ENCODE results near the gene SLC16A6.
A peak's percentile ranks its signal among the peaks of the same experiment; 100 is the strongest.
"Not testable (repeated sequence)": the region's sequence is repeated elsewhere in the genome, so short reads cannot be mapped to it uniquely, and the experiment has no call there.

The SLC16A6 gene

GRCh38 chr17:68290955-68291835 is at the start of gene SLC16A6, which contains the start of gene ARSG:
TSS of gene SLC16A6 (minus strand) at chr17:68291127. CDS start at chr17:68278320, 12,807 bp downstream.
TSS of gene ARSG (plus strand) at chr17:68291495. CDS start at chr17:68307494, 15,999 bp downstream.
- DNase-seq (ENCODE audit: low spot score) = peak; percentile 65

GRCh38 chr17:68334393-68334792 is 43.5 kb upstream of the SLC16A6 start:
- DNase-seq (ENCODE audit: low spot score) = no peak

GRCh38 chr17:68331932-68332331 is 41.0 kb upstream of the SLC16A6 start:
- DNase-seq (ENCODE audit: low spot score) = not testable (repeated sequence)

GRCh38 chr17:68329331-68329730 is 38.4 kb upstream of the SLC16A6 start:
- DNase-seq (ENCODE audit: low spot score) = no peak

- no peak for DNase-seq (ENCODE audit: low spot score)
Observed at GRCh38 chr17:68328676-68329075, 37.7 kb upstream of the SLC16A6 start.

GRCh38 chr17:68327823-68328557 is 37.1 kb upstream of the SLC16A6 start:
- DNase-seq (ENCODE audit: low spot score) = no peak

- no peak for DNase-seq (ENCODE audit: low spot score)
Observed at GRCh38 chr17:68326681-68327080, 35.8 kb upstream of the SLC16A6 start.

GRCh38 chr17:68325961-68326360 is 35.0 kb upstream of the SLC16A6 start:
- DNase-seq (ENCODE audit: low spot score) = no peak

- no peak for DNase-seq (ENCODE audit: low spot score)
Observed at GRCh38 chr17:68324654-68325336, 33.9 kb upstream of the SLC16A6 start.

- no peak for DNase-seq (ENCODE audit: low spot score)
Observed at GRCh38 chr17:68324114-68324513, 33.2 kb upstream of the SLC16A6 start.

- no peak for DNase-seq (ENCODE audit: low spot score)
Observed at GRCh38 chr17:68322630-68323029, 31.7 kb upstream of the SLC16A6 start.

- DNase-seq (ENCODE audit: low spot score) = no peak
Observed at GRCh38 chr17:68321556-68321954, 30.6 kb upstream of the SLC16A6 start.

- DNase-seq (ENCODE audit: low spot score) = no peak
Observed at GRCh38 chr17:68320943-68321555, 30.1 kb upstream of the SLC16A6 start.

GRCh38 chr17:68320311-68320865 is 29.5 kb upstream of the SLC16A6 start:
- DNase-seq (ENCODE audit: low spot score) = no peak

- DNase-seq (ENCODE audit: low spot score) = no peak
Observed at GRCh38 chr17:68319410-68320162, 28.7 kb upstream of the SLC16A6 start.

GRCh38 chr17:68318103-68318991 is 27.4 kb upstream of the SLC16A6 start:
- DNase-seq (ENCODE audit: low spot score) = peak; percentile 62

GRCh38 chr17:68317458-68317857 is 26.5 kb upstream of the SLC16A6 start:
- DNase-seq (ENCODE audit: low spot score) = no peak

GRCh38 chr17:68315930-68316329 is 25.0 kb upstream of the SLC16A6 start:
- DNase-seq (ENCODE audit: low spot score) = no peak

GRCh38 chr17:68314916-68315535 is 24.1 kb upstream of the SLC16A6 start:
- no peak for DNase-seq (ENCODE audit: low spot score)
